Tibial artery (tissue), 4 donors: Measurements from ENCODE around the gene TBXT.

Experiments used
- DNase-seq, 2 donors: peaks; one replicate each; pipeline ENCODE4 v3.0.0-alpha.2; 2019
- H3K27ac ChIP-seq, 2 donors: fragments of 200-600 bp; sonication (generic) in 1 of 2; 1 replicate in 1 of 2; 2 replicates in 1 of 2; pipeline ENCODE4 v1.5.1; 2018 to 2019; ENCODE audit warnings: mild to moderate bottlenecking in 1 of 2
- H3K27me3 ChIP-seq, 2 donors: fragments of 200-600 bp; sonication (generic) in 1 of 2; one replicate each; pipeline versions ENCODE4 v1.5.1 to v1.6.0; 2016 to 2019
- H3K36me3 ChIP-seq, 3 donors: fragments of 200-600 bp; sonication (generic) in 2 of 3; one replicate each; pipeline ENCODE4 v1.5.1; 2016 to 2019; ENCODE audit warnings: mild to moderate bottlenecking in 2 of 3
- H3K4me1 ChIP-seq, 4 donors: fragments of 200-600 bp; sonication (generic) in 2 of 4; 1 replicate in 3 of 4; 2 replicates in 1 of 4; pipeline ENCODE4 v1.5.1; 2016 to 2019
- H3K4me3 ChIP-seq, 2 donors: fragments of 200-600 bp; sonication (generic) in 1 of 2; 1 replicate in 1 of 2; 2 replicates in 1 of 2; pipeline ENCODE4 v1.5.1; 2018 to 2019; ENCODE audit warnings: mild to moderate bottlenecking in 2 of 2
- H3K9me3 ChIP-seq, 3 donors: fragments of 200-600 bp; sonication (generic) in 1 of 3; one replicate each; pipeline ENCODE4 v1.5.1; 2016 to 2019
- intact Hi-C: fragments of 100-400 bp; cut with DNase I; formaldehyde crosslinking; loops from one replicate; pipeline ENCODE4 v1.15.0; 2023; ENCODE audit warnings: low total_unique reads
- TF ChIP-seq, protein P1 (sequence below), 2 experiments: fragments of 200-600 bp in 1 of 2; fragments of 450-650 bp in 1 of 2; IDR thresholded peaks; one replicate each; pipeline ENCODE4 v1.5.1; 2017 to 2019; ENCODE audit warnings: antibody characterized with exemption in 2 of 2, mild to moderate bottlenecking in 1 of 2, moderate library complexity in 1 of 2

Gene TBXT

GRCh38 chr6:166119116-166119911 lies 48.3 kb downstream of the TBXT start:
- H3K4me1 ChIP-seq, result no peaks in the 10 kb centered on the region
- TF ChIP-seq, protein P1, sequence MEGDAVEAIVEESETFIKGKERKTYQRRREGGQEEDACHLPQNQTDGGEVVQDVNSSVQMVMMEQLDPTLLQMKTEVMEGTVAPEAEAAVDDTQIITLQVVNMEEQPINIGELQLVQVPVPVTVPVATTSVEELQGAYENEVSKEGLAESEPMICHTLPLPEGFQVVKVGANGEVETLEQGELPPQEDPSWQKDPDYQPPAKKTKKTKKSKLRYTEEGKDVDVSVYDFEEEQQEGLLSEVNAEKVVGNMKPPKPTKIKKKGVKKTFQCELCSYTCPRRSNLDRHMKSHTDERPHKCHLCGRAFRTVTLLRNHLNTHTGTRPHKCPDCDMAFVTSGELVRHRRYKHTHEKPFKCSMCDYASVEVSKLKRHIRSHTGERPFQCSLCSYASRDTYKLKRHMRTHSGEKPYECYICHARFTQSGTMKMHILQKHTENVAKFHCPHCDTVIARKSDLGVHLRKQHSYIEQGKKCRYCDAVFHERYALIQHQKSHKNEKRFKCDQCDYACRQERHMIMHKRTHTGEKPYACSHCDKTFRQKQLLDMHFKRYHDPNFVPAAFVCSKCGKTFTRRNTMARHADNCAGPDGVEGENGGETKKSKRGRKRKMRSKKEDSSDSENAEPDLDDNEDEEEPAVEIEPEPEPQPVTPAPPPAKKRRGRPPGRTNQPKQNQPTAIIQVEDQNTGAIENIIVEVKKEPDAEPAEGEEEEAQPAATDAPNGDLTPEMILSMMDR (IDR thresholded peaks at IDR 0.05), result no peak
- no peaks in the 10 kb centered on the region for H3K9me3 ChIP-seq
- H3K4me3 ChIP-seq, result no peak overlapping the region
- no peaks in the 10 kb centered on the region for H3K36me3 ChIP-seq
- DNase-seq, result no peak
- intact Hi-C loops, result no loop called here
- H3K27ac ChIP-seq, result no peak overlapping the region
- no peaks in the 10 kb centered on the region for H3K27me3 ChIP-seq

- Histone ChIP-seq H3K36me3 (no peaks in the 10 kb centered on the region), H3K4me3 (no peak overlapping the region), H3K4me1 (no peaks in the 10 kb centered on the region), H3K9me3 (no peaks in the 10 kb centered on the region), H3K27ac (no peak overlapping the region), H3K27me3 (no peaks in the 10 kb centered on the region)
- DNase-seq, result no peak
- intact Hi-C loops, result no loop called here
- TF ChIP-seq, protein P1 (IDR thresholded peaks at IDR 0.05), result no peak
Observed at GRCh38 chr6:166115609-166116008, 52.0 kb downstream of the TBXT start.

- H3K36me3 ChIP-seq, result no peaks in the 10 kb centered on the region
- H3K4me3 ChIP-seq, result no peak overlapping the region
- no peak for DNase-seq
- H3K27me3 ChIP-seq, result no peaks in the 10 kb centered on the region
- H3K9me3 ChIP-seq, result no peaks in the 10 kb centered on the region
- no peak overlapping the region for H3K27ac ChIP-seq
- H3K4me1 ChIP-seq, result no peaks in the 10 kb centered on the region
- TF ChIP-seq, protein P1 (IDR thresholded peaks at IDR 0.05), result no peak
- intact Hi-C loops, result no loop called here
Observed at GRCh38 chr6:166112580-166112979, 55.1 kb downstream of the TBXT start.

DNA sequence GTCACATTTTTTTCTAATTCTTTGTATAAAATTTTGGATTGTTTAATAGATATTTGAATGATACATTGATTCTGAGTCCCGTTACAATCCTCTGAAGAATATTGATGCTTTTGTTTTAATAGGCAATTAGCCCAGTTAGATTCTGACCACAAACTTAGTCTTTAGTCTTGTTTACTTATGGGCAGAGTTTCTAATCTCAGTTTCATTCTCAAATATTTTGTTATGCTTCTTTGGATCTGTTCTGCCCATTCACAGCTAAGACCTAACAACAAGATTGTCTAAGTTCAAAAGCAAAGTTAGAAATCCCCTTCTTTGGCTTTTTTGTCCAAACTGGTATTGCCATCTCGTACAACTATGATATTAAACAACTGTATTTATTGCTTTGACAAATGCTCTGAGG lies 58.0 kb downstream of the TBXT start:
- H3K27ac ChIP-seq, result no peak overlapping the region
- H3K9me3 ChIP-seq, result no peaks in the 10 kb centered on the region
- H3K4me1 ChIP-seq, result no peaks in the 10 kb centered on the region
- no peaks in the 10 kb centered on the region for H3K36me3 ChIP-seq
- TF ChIP-seq, protein P1 (IDR thresholded peaks at IDR 0.05), result no peak
- no peak for DNase-seq
- intact Hi-C loops, result no loop called here
- H3K27me3 ChIP-seq, result no peaks in the 10 kb centered on the region
- H3K4me3 ChIP-seq, result no peak overlapping the region
